Heart left ventricle (tissue), 16 donors: ENCODE results near the gene TDRD7. TPM values are rescaled to one million over a fixed set of nuclear protein-coding genes. Genes with fewer than 3 reads are reported as not detected.

Source experiments
- ATAC-seq, 4 donors: fragments of 200-7000 bp; cut with Tn5 transposase; one replicate each; pipeline ENCODE4 v1.9.1; 2020 to 2022; ENCODE audit warnings: moderate library complexity in 4 of 4, mild to moderate bottlenecking in 3 of 4, moderate number of reproducible peaks in 1 of 4
- DNase-seq, 5 donors: peaks; one replicate each; pipeline ENCODE4 v3.0.0-alpha.2; 2020
- H3K27ac ChIP-seq, 12 donors: fragments of 200-600 bp; sonication (generic) in 4 of 12; one replicate each; pipeline versions ENCODE4 v1.5.0 to v1.8.0; 2016 to 2022; ENCODE audit warnings: mild to moderate bottlenecking in 2 of 12
- H3K27me3 ChIP-seq, 9 donors: fragments of 200-600 bp; sonication (generic) in 2 of 9; one replicate each; pipeline versions ENCODE4 v1.5.1 to v1.8.0; 2016 to 2022; ENCODE audit warnings: mild to moderate bottlenecking in 3 of 9
- H3K36me3 ChIP-seq, 9 donors: fragments of 200-600 bp; sonication (generic) in 2 of 9; one replicate each; pipeline versions ENCODE4 v1.5.0 to v1.8.0; 2018 to 2022; ENCODE audit warnings: mild to moderate bottlenecking in 2 of 9
- H3K4me1 ChIP-seq, 12 donors: fragments of 200-600 bp; sonication (generic) in 4 of 12; one replicate each; pipeline versions ENCODE4 v1.5.0 to v1.8.0; 2016 to 2022; ENCODE audit warnings: mild to moderate bottlenecking in 3 of 12
- H3K4me3 ChIP-seq, 12 donors: fragments of 200-600 bp; sonication (generic) in 4 of 12; one replicate each; pipeline versions ENCODE4 v1.5.0 to v1.8.0; 2017 to 2022; ENCODE audit warnings: mild to moderate bottlenecking in 9 of 12, moderate library complexity in 4 of 12
- H3K9me3 ChIP-seq, 12 donors: fragments of 200-600 bp; sonication (generic) in 4 of 12; one replicate each; pipeline versions ENCODE4 v1.5.0 to v1.8.0; 2016 to 2022; ENCODE audit warnings: mild to moderate bottlenecking in 1 of 12
- POLR2A ChIP-seq, 2 donors: fragments of 450-650 bp; IDR thresholded peaks; one replicate each; pipeline ENCODE4 v1.6.1; 2017; ENCODE audit warnings: antibody characterized with exemption in 2 of 2, mild to moderate bottlenecking in 2 of 2, moderate library complexity in 2 of 2
- WGBS, 4 donors: extraction: QIAGEN DNeasy Blood & Tissue Kit in 2 of 4; methylation state at CpG; one replicate each; pipeline versions ENCODE4 v1.1.5 to v1.1.7; 2013 to 2018; 5-methylcytosine and 5-hydroxymethylcytosine counted together
- intact Hi-C, 10 donors: fragments of 100-400 bp; cut with DNase I; formaldehyde crosslinking; loops; one replicate each; pipeline versions ENCODE4 v1.11.1 to v1.14.2; 2022
- polyA plus RNA-seq, 2 donors: library from polyadenylated mRNA; stranded (reverse); fragments of 200-250 nt; gene quantifications; one replicate each; pipeline ENCODE4 v1.2.3, GENCODE V29; 2013
- total RNA-seq, 9 donors: library from RNA; depleted of rRNA in 2 of 9; stranded (reverse); fragments of >200 nt in 2 of 9; fragmentation: NEBNext Ultra II Directional in 3 of 9; extraction: Animal tissue kit (Norgen Biotek cat#: 25700) in 3 of 9; gene quantifications; one replicate each; pipeline versions ENCODE4 v1.1.0 to v1.2.4, GENCODE V29; 2016 to 2023
- TF ChIP-seq, protein P1 (sequence below), 12 donors: fragments of 200-600 bp; sonication (generic) in 4 of 12; IDR thresholded peaks; one replicate each; pipeline versions ENCODE4 v1.5.0 to v1.8.0; 2018 to 2022; ENCODE audit warnings: antibody characterized with exemption in 12 of 12, mild to moderate bottlenecking in 5 of 12
- donor health status: ischemic (EF 13 %, LVEDD 7.1; RV severe dilation, severe dysfunction).
- donor health status: healthy with polysubstance abuse.
- donor health status: DM: no; HTN: yes; CAD: no.
- donor health status: DM: no; HTN: no; CAD: no.
- donor health status: ischemic (EF 25% LVEDD 6.9; RV normal size, moderate dysfunction).
- donor health status: ischemic (EF 25% LVEDD 5.7; RV mildly dilated, moderate dysfunction).
- donor health status: healthy.
- donor health status: DM: yes; HTN: yes; CAD: no.
- donor health status: ischemic (EF 35%, LVEDD 5.7; RV mildly dilated, moderate dysfunction).
- donor health status: nonischemic (EF 11% LVEDD 7.7; RV severe dilation, severe dysfunction).
- donor health status: DM: yes; HTN: yes; CAD: no.
- donor health status: PGD.
- donor health status: ischemic (EF 29% LVEDD 5.4; RV normal size, mild dysfunction).
- donor health status: nonischemic (EF 23%, LVEDD 6.1; RV moderate dilation, normal function).

The TDRD7 gene
- total and polyA plus RNA-seq, 11 donors: 3.0 to 15.3 (median 8.9) TPM

GRCh38 chr9:97386733-97387503, 25.0 kb upstream of the TDRD7 start:
- Histone ChIP-seq H3K27ac (no peak overlapping the region), H3K9me3 (no peaks in the 10 kb centered on the region), H3K36me3 (no peaks in the 10 kb centered on the region), H3K4me3 (no peak overlapping the region), H3K4me1 (peaks cover 0 to 7% (median 4%) of the 10 kb centered on the region in 12 donors), H3K27me3 (peaks cover 0 to 22% (median 2%) of the 10 kb centered on the region in 9 donors)
- intact Hi-C loops: no loop called here
- peak; percentile 51 to 77 (median 65) for DNase-seq
- 3 to 7% (median 6%) methylated on average over 18 to 30 of the region's 30 CpGs for WGBS, 4 donors
- TF ChIP-seq POLR2A (IDR thresholded peaks at IDR 0.05): no peak
- TF ChIP-seq, protein P1, sequence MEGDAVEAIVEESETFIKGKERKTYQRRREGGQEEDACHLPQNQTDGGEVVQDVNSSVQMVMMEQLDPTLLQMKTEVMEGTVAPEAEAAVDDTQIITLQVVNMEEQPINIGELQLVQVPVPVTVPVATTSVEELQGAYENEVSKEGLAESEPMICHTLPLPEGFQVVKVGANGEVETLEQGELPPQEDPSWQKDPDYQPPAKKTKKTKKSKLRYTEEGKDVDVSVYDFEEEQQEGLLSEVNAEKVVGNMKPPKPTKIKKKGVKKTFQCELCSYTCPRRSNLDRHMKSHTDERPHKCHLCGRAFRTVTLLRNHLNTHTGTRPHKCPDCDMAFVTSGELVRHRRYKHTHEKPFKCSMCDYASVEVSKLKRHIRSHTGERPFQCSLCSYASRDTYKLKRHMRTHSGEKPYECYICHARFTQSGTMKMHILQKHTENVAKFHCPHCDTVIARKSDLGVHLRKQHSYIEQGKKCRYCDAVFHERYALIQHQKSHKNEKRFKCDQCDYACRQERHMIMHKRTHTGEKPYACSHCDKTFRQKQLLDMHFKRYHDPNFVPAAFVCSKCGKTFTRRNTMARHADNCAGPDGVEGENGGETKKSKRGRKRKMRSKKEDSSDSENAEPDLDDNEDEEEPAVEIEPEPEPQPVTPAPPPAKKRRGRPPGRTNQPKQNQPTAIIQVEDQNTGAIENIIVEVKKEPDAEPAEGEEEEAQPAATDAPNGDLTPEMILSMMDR (IDR thresholded peaks at IDR 0.05): peak; percentile 74 to 96 (median 92)
- ATAC-seq: peak in 3 of 4 donors; percentile 69 to 77 (median 72)

DNA sequence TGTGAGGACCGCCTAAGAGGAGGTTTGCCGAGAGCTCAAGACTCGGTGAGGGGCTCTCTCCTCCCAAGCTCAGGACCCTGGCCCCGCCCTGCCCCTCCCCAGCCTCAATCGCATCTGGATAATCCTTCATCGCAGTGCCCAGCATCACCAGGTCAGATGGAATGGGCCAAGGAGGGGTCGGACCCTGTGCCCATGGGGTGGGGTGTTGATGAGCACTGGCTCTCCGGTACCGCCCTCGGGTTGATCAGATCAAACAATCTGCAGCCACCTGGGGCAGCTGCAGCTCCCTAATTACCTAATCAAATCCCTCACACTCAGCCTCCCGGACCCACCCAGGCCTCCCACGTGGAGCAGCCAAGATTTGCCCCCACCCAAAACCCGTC, 24.4 kb upstream of the TDRD7 start:
- Histone ChIP-seq H3K4me3 (no peak overlapping the region), H3K4me1 (peaks cover 0 to 7% (median 4%) of the 10 kb centered on the region in 12 donors), H3K36me3 (no peaks in the 10 kb centered on the region), H3K27ac (no peak overlapping the region), H3K9me3 (no peaks in the 10 kb centered on the region), H3K27me3 (peaks cover 0 to 22% (median 2%) of the 10 kb centered on the region in 9 donors)
- WGBS, 4 donors: 34 to 52% (median 40%) methylated on average over 9 to 13 of the region's 13 CpGs
- intact Hi-C loops: no loop called here
- DNase-seq (no peak), ATAC-seq (no peak)
- no peak for TF ChIP-seq POLR2A (IDR thresholded peaks at IDR 0.05)
- TF ChIP-seq, protein P1 (IDR thresholded peaks at IDR 0.05): no peak

- Histone ChIP-seq H3K4me3 (no peak overlapping the region), H3K4me1 (peaks cover 0 to 7% (median 4%) of the 10 kb centered on the region in 12 donors), H3K36me3 (no peaks in the 10 kb centered on the region), H3K27me3 (peaks cover 0 to 22% (median 2%) of the 10 kb centered on the region in 9 donors), H3K27ac (no peak overlapping the region), H3K9me3 (no peaks in the 10 kb centered on the region)
- WGBS, 4 donors: 73 to 78% (median 77%) methylated on average over 5 of the region's 5 CpGs
- ATAC-seq (no peak), DNase-seq (no peak)
- TF ChIP-seq POLR2A (IDR thresholded peaks at IDR 0.05): no peak
- TF ChIP-seq, protein P1 (IDR thresholded peaks at IDR 0.05): no peak
- intact Hi-C loops: no loop called here
These were observed 23.8 kb upstream of the TDRD7 start for GRCh38 chr9:97387936-97388684.

- no peak for TF ChIP-seq POLR2A (IDR thresholded peaks at IDR 0.05)
- TF ChIP-seq, protein P1 (IDR thresholded peaks at IDR 0.05): no peak
- no peak for ATAC-seq
- no peak for DNase-seq
- intact Hi-C loops: no loop called here
- 53 to 64% (median 57%) methylated on average over 5 of the region's 5 CpGs for WGBS, 4 donors
- Histone ChIP-seq H3K4me3 (no peak overlapping the region), H3K4me1 (peaks cover 0 to 7% (median 4%) of the 10 kb centered on the region in 12 donors), H3K36me3 (no peaks in the 10 kb centered on the region), H3K27ac (no peak overlapping the region), H3K27me3 (peaks cover 0 to 22% (median 2%) of the 10 kb centered on the region in 9 donors), H3K9me3 (no peaks in the 10 kb centered on the region)
These were observed 23.1 kb upstream of the TDRD7 start for GRCh38 chr9:97388721-97389238.
